Endothelial cell of umbilical vein (primary cell): Measurements from ENCODE around the gene RASD1.

Experiments used
- EZH2 ChIP-seq: IDR thresholded peaks from 2 replicates; pipeline ENCODE4 v1.6.1; 2012; ENCODE audit warnings: borderline replicate concordance, low read depth, mild to moderate bottlenecking, moderate library complexity, low read length, inconsistent platforms; ENCODE audit not compliant: severe bottlenecking
- FOS ChIP-seq: IDR thresholded peaks from 2 replicates; pipeline ENCODE4 v1.6.1; 2011; ENCODE audit warnings: mild to moderate bottlenecking, low read length, moderate library complexity, borderline replicate concordance; ENCODE audit not compliant: insufficient read depth
- JUN ChIP-seq: IDR thresholded peaks from 2 replicates; pipeline ENCODE4 v1.6.1; 2011; ENCODE audit warnings: borderline replicate concordance, low read depth; ENCODE audit not compliant: insufficient read length, insufficient read depth
- MAX ChIP-seq: IDR thresholded peaks from 2 replicates; pipeline ENCODE4 v1.6.1; 2011; ENCODE audit not compliant: insufficient read depth, insufficient read length
- MYC ChIP-seq: IDR thresholded peaks from one replicate; pipeline ENCODE4 v1.6.1; 2011; ENCODE audit warnings: mild to moderate bottlenecking, low read depth, low read length
- POLR2A ChIP-seq: IDR thresholded peaks from 2 replicates; pipeline ENCODE4 v1.6.1; 2012; ENCODE audit warnings: low read depth, mild to moderate bottlenecking, control low read depth, low read length
- POLR2AphosphoS5 ChIP-seq: IDR thresholded peaks from 2 replicates; pipeline ENCODE4 v1.6.1; 2012; ENCODE audit warnings: low read depth, mild to moderate bottlenecking, control low read depth, low read length, moderate library complexity; ENCODE audit not compliant: insufficient read depth
- TF ChIP-seq, protein P1 (sequence below), 2 donors: IDR thresholded peaks; 1 replicate in 1 of 2; 2 replicates in 1 of 2; pipeline ENCODE4 v1.5.1; 2011; ENCODE audit warnings: low read length in 2 of 2, mild to moderate bottlenecking in 2 of 2, moderate library complexity in 2 of 2, control low read depth in 1 of 2, inconsistent platforms in 1 of 2, low read depth in 1 of 2; ENCODE audit not compliant: insufficient read depth in 1 of 2; ENCODE audit errors: extremely low read depth in 1 of 2

DNA sequence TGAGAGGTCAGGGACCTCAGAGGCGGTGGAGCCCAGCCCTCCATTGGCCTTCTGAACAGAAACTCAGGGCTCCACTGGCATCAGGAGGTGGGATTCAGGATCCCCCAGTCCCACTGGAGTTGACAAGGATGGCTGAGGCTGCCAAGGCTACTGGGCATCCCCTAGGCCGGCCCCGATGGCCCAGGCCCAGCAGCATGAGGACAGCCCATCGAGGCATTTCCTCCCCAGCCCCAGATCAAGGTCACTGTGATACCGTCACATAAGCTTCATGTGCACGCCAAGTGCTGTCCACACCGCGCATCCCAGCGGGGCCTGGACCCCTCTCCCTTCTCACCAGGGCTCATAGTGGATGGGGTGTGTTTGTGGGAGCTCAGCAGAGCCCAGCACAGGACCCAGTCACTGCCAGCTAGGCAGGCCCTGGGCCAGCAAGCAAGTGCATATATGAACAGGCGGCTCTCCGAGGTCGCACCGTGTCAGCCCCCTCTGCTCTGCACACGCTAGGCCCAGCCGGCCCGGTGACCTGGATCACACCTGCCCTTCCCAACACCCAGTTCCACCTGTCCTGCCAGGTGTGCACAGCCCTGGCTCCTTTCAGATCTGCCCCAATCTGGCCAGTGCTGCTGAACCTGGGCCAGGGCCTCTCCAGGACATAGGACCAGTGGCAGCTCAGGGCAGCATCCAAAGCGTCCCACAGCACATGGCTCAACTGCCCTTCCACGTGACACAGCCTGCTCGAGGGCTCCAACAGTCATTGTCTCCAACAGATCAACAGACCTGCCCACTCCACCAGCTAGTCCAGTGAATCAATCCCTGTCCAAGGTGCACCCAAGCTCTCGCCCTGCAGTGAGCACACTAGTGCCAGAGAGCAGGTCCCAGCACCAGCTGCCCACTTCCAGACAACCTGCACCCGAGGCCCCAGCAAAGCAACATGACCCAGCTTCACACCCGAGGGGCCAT is 32.8 kb upstream of the RASD1 start:
- TF ChIP-seq EZH2 (no peak), POLR2A (no peak), POLR2AphosphoS5 (no peak), JUN (no peak), MYC (no peak), MAX (no peak), FOS (no peak)
- TF ChIP-seq, protein P1, sequence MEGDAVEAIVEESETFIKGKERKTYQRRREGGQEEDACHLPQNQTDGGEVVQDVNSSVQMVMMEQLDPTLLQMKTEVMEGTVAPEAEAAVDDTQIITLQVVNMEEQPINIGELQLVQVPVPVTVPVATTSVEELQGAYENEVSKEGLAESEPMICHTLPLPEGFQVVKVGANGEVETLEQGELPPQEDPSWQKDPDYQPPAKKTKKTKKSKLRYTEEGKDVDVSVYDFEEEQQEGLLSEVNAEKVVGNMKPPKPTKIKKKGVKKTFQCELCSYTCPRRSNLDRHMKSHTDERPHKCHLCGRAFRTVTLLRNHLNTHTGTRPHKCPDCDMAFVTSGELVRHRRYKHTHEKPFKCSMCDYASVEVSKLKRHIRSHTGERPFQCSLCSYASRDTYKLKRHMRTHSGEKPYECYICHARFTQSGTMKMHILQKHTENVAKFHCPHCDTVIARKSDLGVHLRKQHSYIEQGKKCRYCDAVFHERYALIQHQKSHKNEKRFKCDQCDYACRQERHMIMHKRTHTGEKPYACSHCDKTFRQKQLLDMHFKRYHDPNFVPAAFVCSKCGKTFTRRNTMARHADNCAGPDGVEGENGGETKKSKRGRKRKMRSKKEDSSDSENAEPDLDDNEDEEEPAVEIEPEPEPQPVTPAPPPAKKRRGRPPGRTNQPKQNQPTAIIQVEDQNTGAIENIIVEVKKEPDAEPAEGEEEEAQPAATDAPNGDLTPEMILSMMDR (IDR thresholded peaks at IDR 0.05; ENCODE audit: extremely low read depth in 1 of 2, insufficient read depth in 1 of 2, low read depth in 1 of 2, low read length in 2 of 2) = no peak
